Skin epidermis (tissue), 12 donors: ENCODE measurements around the gene GPRC5B.

ENCODE experiments used
- H3K27ac ChIP-seq, 21 experiments: fragments of 200-600 bp; sonication (generic) in 11 of 21; one replicate each; pipeline ENCODE4 v1.5.0; 2020; ENCODE audit warnings: mild to moderate bottlenecking in 3 of 21, inconsistent platforms in 2 of 21, moderate library complexity in 2 of 21
- H3K4me3 ChIP-seq, 7 experiments: fragments of 200-600 bp; sonication (generic) in 2 of 7; one replicate each; pipeline ENCODE4 v1.5.0; 2020; ENCODE audit warnings: inconsistent platforms in 2 of 7, mild to moderate bottlenecking in 2 of 7, moderate library complexity in 1 of 7

GPRC5B gene

DNA sequence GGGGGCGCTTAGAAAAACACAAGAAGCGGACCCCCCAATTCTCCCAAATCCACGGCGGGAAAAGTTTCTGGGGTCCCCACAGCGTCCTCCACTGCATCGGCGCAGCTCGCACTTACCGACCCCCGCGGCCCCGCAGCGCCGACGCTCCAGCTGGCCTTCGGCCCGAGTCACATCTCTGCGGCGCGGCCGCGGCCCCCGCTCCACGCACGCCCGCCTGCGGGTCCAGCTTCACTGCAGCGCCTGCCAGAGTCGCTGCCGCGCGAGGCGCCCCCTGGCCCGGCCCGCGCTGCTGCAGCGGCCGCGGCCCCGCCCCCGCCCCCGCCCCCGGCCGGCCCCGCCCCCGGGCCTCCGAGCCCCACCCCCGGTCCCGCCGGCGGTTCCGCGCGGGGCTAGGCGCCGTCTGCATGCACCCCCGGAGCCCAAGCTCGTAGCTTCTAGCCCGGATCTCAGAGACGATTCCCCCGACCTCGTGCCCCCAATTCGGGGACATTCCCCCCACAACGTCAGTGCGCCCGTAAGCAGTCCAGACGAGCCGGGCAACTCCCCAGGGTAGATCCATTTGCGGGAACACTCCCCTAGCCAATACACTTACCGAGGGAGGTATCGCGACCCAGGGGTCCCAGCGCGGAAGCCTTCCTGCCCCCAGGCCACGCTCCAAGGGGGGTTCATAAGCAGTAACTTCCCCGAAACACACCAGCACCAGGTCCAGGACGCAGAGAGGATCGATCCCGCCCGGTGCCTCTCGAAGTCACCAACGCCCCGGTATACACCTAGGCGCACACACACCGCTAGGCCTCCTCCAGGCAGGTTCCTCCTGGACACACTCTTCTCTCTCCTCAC lies at the start of gene GPRC5B:
Gene GPRC5B, minus strand, starts transcription at position 238 of the 840 bp plus-strand sequence. CDS start 12,003 bp downstream, outside the sequence.
- Histone ChIP-seq H3K4me3 (peak within 1 kb of the TSS; percentile 35 to 56 (median 50)), H3K27ac (peak within 1 kb of the TSS in 17 of 21 experiments; percentile 15 to 76 (median 59))

- H3K4me3 ChIP-seq = no peak overlapping the region
- H3K27ac ChIP-seq = no peak overlapping the region
Measured at GRCh38 chr16:19933740-19934139, 49.1 kb upstream of the GPRC5B start.

DNA sequence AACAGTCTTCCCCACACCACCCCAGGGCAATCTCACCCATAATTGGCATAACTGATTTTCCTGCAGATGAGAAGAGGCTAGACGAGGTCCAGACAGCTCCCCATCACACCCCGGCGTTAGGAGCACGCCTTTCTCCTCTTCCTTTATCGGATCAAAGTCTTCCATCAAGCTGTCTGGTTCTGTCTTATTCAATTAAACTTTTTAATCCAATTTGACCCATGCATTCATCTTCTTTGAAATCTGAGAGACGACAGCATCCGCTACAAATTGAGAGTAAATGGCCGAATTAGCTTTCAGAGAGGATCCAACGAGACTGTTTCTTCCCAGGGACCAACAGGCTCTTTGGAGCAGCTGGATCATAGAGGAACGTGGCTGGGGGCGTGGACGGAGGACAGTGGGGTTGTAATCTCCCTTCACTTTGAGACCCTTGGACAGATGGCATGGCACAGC lies 44.4 kb upstream of the GPRC5B start:
- Histone ChIP-seq H3K4me3 (no peak overlapping the region), H3K27ac (no peak overlapping the region)

DNA sequence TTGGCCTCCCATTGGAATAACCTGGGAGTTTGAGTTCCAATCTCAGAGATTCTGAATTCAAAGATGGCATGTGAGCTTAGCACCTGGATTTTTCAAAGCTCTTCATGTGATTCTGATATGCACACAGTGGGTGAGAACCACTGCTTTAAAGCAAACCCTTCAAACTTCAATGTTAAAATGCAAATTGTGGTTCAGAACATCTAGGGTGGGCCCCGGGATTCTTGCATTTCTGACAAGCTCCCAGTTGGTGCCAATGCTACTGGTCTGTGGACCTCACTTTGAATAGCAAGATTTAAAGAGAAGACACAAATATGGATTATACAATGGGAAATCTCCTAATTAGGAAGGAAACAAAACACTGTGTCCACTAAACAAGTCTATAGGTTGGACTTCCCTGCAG lies 43.8 kb upstream of the GPRC5B start:
- no peak overlapping the region for H3K4me3 ChIP-seq
- H3K27ac ChIP-seq = no peak overlapping the region

GRCh38 chr16:19926449-19927390 lies 42.1 kb upstream of the GPRC5B start:
- H3K4me3 ChIP-seq = no peak overlapping the region
- H3K27ac ChIP-seq = no peak overlapping the region

DNA sequence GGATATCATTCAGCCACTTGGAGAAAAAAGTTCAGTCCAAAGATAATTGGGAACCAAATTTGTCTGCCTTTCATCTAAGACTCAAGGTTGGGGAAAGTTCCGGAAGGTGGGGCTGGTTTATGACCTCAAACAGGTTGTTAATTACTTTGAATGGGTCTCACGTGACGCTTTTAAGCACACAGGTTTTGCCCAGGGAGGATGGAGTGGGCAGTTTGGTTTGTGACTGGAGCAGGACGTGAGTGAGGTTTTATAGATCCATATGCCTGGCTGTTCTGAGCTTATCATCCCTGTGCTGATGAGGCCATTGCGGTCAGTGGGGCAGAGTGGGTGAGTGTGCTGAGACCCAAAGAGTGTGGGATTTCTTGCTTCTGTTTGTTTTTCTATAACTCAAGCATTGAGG lies 38.7 kb upstream of the GPRC5B start:
- Histone ChIP-seq H3K27ac (no peak overlapping the region), H3K4me3 (no peak overlapping the region)

DNA sequence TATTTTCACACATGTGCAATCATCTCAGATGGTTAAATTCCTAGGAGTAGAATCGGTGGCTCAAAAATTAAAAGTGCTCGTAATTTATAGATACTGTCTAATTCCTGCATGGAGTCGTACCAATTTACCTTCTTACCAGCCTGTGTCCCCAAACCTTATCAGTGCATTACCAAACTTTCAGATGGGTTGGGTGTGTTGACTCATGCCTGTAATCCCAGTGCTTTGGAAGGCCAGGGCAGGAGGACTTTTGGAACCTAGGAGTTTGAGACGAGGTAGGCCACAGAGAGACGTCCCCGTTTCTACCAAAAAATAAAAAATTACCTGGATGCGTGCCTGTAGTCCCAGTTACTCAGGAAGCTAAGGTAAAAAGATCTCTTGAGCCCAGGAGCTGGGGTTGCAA lies 34.5 kb upstream of the GPRC5B start:
- no peak overlapping the region for H3K4me3 ChIP-seq
- H3K27ac ChIP-seq = no peak overlapping the region

- Histone ChIP-seq H3K4me3 (no peak overlapping the region), H3K27ac (no peak overlapping the region)
Measured at GRCh38 chr16:19916064-19916463, 31.4 kb upstream of the GPRC5B start.

- no peak overlapping the region for H3K27ac ChIP-seq
- no peak overlapping the region for H3K4me3 ChIP-seq
Measured at GRCh38 chr16:19914877-19915276, 30.2 kb upstream of the GPRC5B start.

DNA sequence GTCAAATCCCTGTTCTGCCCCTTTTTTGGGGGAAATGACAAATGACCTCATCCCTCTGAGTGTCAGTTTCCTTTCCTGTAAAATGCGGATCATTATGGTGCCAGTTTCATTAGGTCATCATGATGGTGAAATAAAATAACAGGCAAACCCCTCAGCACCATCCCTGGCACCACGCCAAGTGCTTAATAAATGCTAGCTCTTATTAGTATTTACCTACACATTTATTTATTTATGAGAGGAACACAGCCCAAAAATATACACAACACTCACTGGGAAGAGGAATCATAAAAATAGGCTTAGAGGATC lies 28.6 kb upstream of the GPRC5B start:
- Histone ChIP-seq H3K4me3 (no peak overlapping the region), H3K27ac (no peak overlapping the region)

DNA sequence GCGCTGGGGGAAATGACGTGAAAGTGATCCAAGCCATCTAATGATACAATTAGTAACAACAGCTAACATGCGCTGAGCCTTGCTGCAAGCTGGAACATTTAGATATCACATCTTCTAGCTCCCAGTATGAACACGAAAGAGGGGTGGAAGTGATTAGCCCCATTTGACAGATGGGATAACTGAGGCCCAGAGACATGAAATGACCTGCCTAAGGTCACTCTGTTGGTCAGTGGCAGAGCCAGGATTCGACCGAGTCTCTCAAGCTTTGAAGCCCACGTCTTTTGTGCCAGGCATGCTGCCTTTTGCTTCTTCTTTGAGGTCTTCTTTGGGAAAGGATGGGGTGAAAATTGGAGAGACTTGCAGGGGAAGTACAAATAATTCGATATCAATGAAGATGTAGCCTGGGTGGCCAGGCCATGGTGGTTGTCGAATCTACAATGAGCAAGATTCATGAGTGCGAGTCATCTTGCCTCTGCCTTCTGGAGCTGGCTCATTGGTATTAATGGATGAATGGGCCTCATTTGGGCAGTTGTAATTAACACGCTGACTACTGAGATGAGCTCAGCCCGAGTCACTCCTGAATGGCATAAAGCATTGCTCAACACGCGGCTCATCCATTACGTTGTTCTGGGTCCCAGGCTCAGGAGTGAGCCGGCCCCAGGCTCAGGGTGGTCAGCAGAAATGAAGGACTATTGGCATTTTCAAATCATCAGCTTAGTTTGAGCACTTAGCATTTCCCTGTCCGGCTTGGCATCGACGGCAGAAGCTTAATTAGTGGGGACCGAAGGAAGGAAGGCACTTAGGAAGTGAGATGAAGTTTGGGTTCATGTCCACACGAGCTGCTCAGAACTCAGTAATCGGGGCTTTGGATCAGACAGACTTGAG lies 28.0 kb upstream of the GPRC5B start:
- Histone ChIP-seq H3K27ac (no peak overlapping the region), H3K4me3 (no peak overlapping the region)

GRCh38 chr16:19911747-19912454 lies 27.3 kb upstream of the GPRC5B start:
- Histone ChIP-seq H3K4me3 (no peak overlapping the region), H3K27ac (no peak overlapping the region)

GRCh38 chr16:19911204-19911603 lies 26.6 kb upstream of the GPRC5B start:
- Histone ChIP-seq H3K27ac (no peak overlapping the region), H3K4me3 (no peak overlapping the region)

GRCh38 chr16:19909750-19910322 lies 25.2 kb upstream of the GPRC5B start:
- H3K4me3 ChIP-seq = no peak overlapping the region
- no peak overlapping the region for H3K27ac ChIP-seq

- Histone ChIP-seq H3K27ac (no peak overlapping the region), H3K4me3 (no peak overlapping the region)
Measured at GRCh38 chr16:19908921-19909320, 24.3 kb upstream of the GPRC5B start.

- Histone ChIP-seq H3K4me3 (no peak overlapping the region), H3K27ac (no peak overlapping the region)
Measured at GRCh38 chr16:19907161-19907992, 22.7 kb upstream of the GPRC5B start.

DNA sequence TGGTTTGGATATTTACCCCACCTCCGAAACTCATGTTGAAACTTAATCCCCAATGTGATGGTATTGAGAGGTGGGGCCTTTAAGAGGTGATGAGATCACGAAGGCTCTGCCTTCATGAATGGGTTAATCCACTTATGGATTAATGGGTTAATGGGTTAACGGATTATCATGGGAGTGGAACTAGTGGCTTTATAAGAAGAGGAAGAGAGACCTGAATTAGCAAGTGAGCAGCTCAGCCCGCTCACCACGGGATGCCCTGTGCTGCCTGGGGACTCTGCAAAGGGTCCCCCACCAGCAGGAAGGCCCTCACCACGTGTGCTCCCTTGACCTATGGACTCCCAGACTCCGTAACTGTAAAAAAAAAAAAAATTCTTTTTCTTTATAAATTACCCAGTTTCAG lies 16.5 kb upstream of the GPRC5B start:
- Histone ChIP-seq H3K4me3 (no peak overlapping the region), H3K27ac (no peak overlapping the region)

- no peak overlapping the region for H3K27ac ChIP-seq
Measured at GRCh38 chr16:19899605-19899955, 14.9 kb upstream of the GPRC5B start.

More at GRCh38 chr16:19899605-19899955, 14.9 kb upstream of the GPRC5B start:
- H3K4me3 ChIP-seq = no peak overlapping the region
